Nephron progenitor cell (in vitro differentiated cells): ENCODE data around the gene SFXN5.

Experiments used
- DNase-seq: peaks from one replicate; pipeline ENCODE4 v3.0.0; 2021
- H3K27ac Mint-ChIP-seq: 2 replicates; pipeline ENCODE4 v1.8.0; 2021; ENCODE audit warnings: mild to moderate bottlenecking, moderate library complexity, mixed read lengths
- H3K27me3 Mint-ChIP-seq: 2 replicates; pipeline ENCODE4 v1.8.0; 2021; ENCODE audit warnings: mild to moderate bottlenecking, low read depth, mixed read lengths; ENCODE audit not compliant: poor library complexity
- H3K36me3 Mint-ChIP-seq: 2 replicates; pipeline ENCODE4 v1.8.0; 2021; ENCODE audit warnings: low read depth, mixed read lengths
- H3K4me1 Mint-ChIP-seq: 2 replicates; pipeline ENCODE4 v1.8.0; 2021; ENCODE audit warnings: mixed read lengths
- H3K4me3 Mint-ChIP-seq: 2 replicates; pipeline ENCODE4 v1.8.0; 2021; ENCODE audit warnings: mild to moderate bottlenecking, moderate library complexity, mixed read lengths
- H3K9me3 Mint-ChIP-seq: 2 replicates; pipeline ENCODE4 v1.8.0; 2021; ENCODE audit warnings: mild to moderate bottlenecking, moderate library complexity, mixed read lengths
- TF ChIP-seq, protein P1 (sequence below): fragments of 200-600 bp; sonication (generic); IDR thresholded peaks from 2 replicates; pipeline ENCODE4 v1.5.0; 2021; ENCODE audit warnings: antibody characterized with exemption

The SFXN5 gene

GRCh38 chr2:73109431-73110167 is 38.1 kb upstream of the SFXN5 start:
- TF ChIP-seq, protein P1, sequence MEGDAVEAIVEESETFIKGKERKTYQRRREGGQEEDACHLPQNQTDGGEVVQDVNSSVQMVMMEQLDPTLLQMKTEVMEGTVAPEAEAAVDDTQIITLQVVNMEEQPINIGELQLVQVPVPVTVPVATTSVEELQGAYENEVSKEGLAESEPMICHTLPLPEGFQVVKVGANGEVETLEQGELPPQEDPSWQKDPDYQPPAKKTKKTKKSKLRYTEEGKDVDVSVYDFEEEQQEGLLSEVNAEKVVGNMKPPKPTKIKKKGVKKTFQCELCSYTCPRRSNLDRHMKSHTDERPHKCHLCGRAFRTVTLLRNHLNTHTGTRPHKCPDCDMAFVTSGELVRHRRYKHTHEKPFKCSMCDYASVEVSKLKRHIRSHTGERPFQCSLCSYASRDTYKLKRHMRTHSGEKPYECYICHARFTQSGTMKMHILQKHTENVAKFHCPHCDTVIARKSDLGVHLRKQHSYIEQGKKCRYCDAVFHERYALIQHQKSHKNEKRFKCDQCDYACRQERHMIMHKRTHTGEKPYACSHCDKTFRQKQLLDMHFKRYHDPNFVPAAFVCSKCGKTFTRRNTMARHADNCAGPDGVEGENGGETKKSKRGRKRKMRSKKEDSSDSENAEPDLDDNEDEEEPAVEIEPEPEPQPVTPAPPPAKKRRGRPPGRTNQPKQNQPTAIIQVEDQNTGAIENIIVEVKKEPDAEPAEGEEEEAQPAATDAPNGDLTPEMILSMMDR = no peak
- Mint-ChIP-seq H3K27ac (no peak overlapping the region), H3K36me3 (no peaks in the 10 kb centered on the region), H3K9me3 (peaks cover 5% of the 10 kb centered on the region), H3K4me1 (peaks cover 23% of the 10 kb centered on the region), H3K4me3 (no peak overlapping the region), H3K27me3 (peaks cover 46% of the 10 kb centered on the region)
- DNase-seq = no peak

DNA sequence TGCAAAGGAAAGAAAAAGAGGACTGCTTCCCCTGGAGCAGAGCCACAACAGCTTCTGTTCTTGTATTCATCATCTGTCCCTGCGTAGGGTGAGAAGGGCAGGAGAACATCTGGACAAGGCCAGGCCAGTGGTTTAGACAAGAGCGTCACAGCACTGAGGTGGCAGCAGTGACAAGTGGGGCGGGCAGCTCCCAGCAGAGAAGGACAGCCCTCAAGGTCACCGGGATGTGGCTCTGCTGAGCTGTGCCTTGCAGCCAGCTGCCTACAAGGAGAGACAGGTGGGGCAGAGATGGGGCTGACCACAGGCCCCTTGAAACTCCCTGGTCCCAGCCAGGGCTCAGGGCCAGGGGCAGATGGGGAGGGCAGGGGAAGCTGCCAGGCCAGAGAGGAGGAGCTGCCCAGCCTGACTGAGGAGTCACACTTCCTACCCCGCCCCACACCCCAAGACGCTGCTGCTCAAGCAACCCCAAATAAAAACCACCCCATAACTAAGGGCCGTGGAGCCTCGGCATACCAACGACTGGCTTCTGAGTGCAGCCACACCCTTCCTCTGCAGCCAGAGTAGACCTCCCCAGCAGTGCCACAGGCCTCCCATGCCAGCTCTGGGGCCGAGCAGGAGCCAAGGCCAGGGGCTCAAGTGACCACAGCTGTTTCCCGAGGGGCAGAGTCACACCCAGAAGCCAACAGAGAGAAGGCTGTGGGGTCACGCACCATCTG is 35.9 kb upstream of the SFXN5 start:
- no peaks in the 10 kb centered on the region for H3K9me3 Mint-ChIP-seq
- H3K36me3 Mint-ChIP-seq = no peaks in the 10 kb centered on the region
- TF ChIP-seq, protein P1 = no peak
- H3K27ac Mint-ChIP-seq = no peak overlapping the region
- H3K4me1 Mint-ChIP-seq = peaks cover 23% of the 10 kb centered on the region
- no peak overlapping the region for H3K4me3 Mint-ChIP-seq
- DNase-seq = no peak
- H3K27me3 Mint-ChIP-seq = peaks cover 32% of the 10 kb centered on the region

- H3K27ac Mint-ChIP-seq = no peak overlapping the region
- TF ChIP-seq, protein P1 = no peak
- no peak overlapping the region for H3K4me3 Mint-ChIP-seq
- no peak for DNase-seq
- no peaks in the 10 kb centered on the region for H3K9me3 Mint-ChIP-seq
- H3K36me3 Mint-ChIP-seq = no peaks in the 10 kb centered on the region
- H3K4me1 Mint-ChIP-seq = peaks cover 23% of the 10 kb centered on the region
- peaks cover 31% of the 10 kb centered on the region for H3K27me3 Mint-ChIP-seq
These were observed 35.3 kb upstream of the SFXN5 start for GRCh38 chr2:73106791-73107190.

- H3K9me3 Mint-ChIP-seq = no peaks in the 10 kb centered on the region
- peaks cover 18% of the 10 kb centered on the region for H3K27me3 Mint-ChIP-seq
- TF ChIP-seq, protein P1 = no peak
- no peak overlapping the region for H3K4me3 Mint-ChIP-seq
- no peak overlapping the region for H3K27ac Mint-ChIP-seq
- H3K4me1 Mint-ChIP-seq = peaks cover 12% of the 10 kb centered on the region
- no peak for DNase-seq
- no peaks in the 10 kb centered on the region for H3K36me3 Mint-ChIP-seq
These were observed 34.0 kb upstream of the SFXN5 start for GRCh38 chr2:73105511-73105971.

DNA sequence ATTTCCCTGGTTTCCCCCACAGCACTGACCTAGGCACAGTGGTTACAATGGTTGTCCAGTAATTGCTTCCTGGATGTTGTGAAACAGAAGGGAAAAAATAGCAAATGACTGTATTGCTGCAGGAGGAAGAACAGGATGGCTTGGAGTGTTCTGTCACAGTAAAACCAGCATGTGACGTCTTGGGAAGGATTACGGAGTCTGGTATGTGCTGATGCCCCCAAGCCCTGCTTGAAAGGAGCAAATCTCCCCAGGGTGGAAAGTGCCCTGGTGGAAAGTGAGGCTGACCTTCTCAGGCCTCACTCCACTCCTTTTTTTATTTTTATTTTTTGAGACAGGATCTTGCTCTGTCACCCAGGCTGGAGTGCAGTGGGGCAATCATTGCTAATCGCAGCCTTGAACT is 33.4 kb upstream of the SFXN5 start:
- no peaks in the 10 kb centered on the region for H3K9me3 Mint-ChIP-seq
- H3K4me1 Mint-ChIP-seq = peaks cover 9% of the 10 kb centered on the region
- no peak for DNase-seq
- peaks cover 12% of the 10 kb centered on the region for H3K27me3 Mint-ChIP-seq
- no peaks in the 10 kb centered on the region for H3K36me3 Mint-ChIP-seq
- H3K4me3 Mint-ChIP-seq = no peak overlapping the region
- H3K27ac Mint-ChIP-seq = no peak overlapping the region
- TF ChIP-seq, protein P1 = no peak
